Kidney epithelial cell (primary cell): ENCODE results near the gene NKG7. TPM values are rescaled to one million over a fixed set of nuclear protein-coding genes. Genes with fewer than 3 reads are reported as not detected.
"Not testable (repeated sequence)": the region's sequence is repeated elsewhere in the genome, so short reads cannot be mapped to it uniquely, and the experiment has no call there.

Experiments
- DNase-seq: peaks from one replicate; pipeline ENCODE4 v3.0.0-alpha.2; 2010; ENCODE audit warnings: low read depth
- H3K27me3 ChIP-seq: 2 replicates; pipeline ENCODE4 v1.6.0; 2011; ENCODE audit warnings: low read length; ENCODE audit not compliant: control insufficient read depth, insufficient read depth
- H3K36me3 ChIP-seq: 2 replicates; pipeline ENCODE4 v1.5.1; 2011; ENCODE audit warnings: low read length; ENCODE audit not compliant: control insufficient read depth, insufficient read depth
- H3K4me3 ChIP-seq: 2 replicates; pipeline ENCODE4 v1.5.1; 2011; ENCODE audit warnings: low read depth, mild to moderate bottlenecking, control low read depth, low read length
- CTCF ChIP-seq: IDR thresholded peaks from 2 replicates; pipeline ENCODE4 v1.5.1; 2011; ENCODE audit warnings: mild to moderate bottlenecking, moderate library complexity, low read length, control low read depth, inconsistent platforms; ENCODE audit not compliant: insufficient read depth, poor library complexity, severe bottlenecking
- total RNA-seq: library from RNA; depleted of rRNA; stranded (reverse); fragments of >200 nt; gene quantifications from 2 replicates; pipeline ENCODE4 v1.2.3, GENCODE V29; 2015

NKG7 gene
- total RNA-seq, 1 donor from 2014 or later, result not detected

GRCh38 chr19:51399231-51399630 lies 26.8 kb upstream of the NKG7 start:
- TF ChIP-seq CTCF, result no peak

GRCh38 chr19:51398096-51398704 lies 25.7 kb upstream of the NKG7 start:
- peak; percentile 40 for TF ChIP-seq CTCF
- Histone ChIP-seq H3K4me3 (no peak overlapping the region), H3K36me3 (no peaks in the 10 kb centered on the region), H3K27me3 (no peaks in the 10 kb centered on the region)
- no peak for DNase-seq

More at GRCh38 chr19:51399231-51399630, 26.8 kb upstream of the NKG7 start:
- H3K4me3 ChIP-seq, result no peak overlapping the region
- DNase-seq, result no peak
- H3K27me3 ChIP-seq, result no peaks in the 10 kb centered on the region
- no peaks in the 10 kb centered on the region for H3K36me3 ChIP-seq

DNA sequence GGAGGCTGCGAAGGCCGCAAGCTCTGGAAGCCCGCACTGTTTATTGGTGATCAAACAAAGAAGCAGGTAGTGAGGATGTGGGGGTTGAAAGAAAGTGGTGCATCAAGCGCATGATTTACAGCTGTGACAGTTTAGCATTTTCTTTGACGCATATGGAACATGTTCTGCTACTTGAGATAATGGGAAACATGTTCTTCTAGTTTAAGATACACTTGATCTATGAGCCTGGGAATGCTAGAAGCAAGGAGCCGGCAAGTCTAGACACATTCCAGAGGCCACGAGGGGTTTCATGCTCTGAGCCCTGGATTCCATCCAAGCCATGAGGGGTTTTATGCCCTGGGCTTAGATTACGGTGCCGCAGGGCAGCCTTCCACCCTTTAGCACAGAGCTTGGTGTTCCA lies 25.0 kb upstream of the NKG7 start:
- not testable (repeated sequence) for H3K36me3 ChIP-seq, H3K4me3 ChIP-seq, DNase-seq, H3K27me3 ChIP-seq

GRCh38 chr19:51396175-51396574 lies 23.7 kb upstream of the NKG7 start:
- DNase-seq, result no peak
- TF ChIP-seq CTCF, result no peak
- no peaks in the 10 kb centered on the region for H3K27me3 ChIP-seq
- no peak overlapping the region for H3K4me3 ChIP-seq
- H3K36me3 ChIP-seq, result no peaks in the 10 kb centered on the region

DNA sequence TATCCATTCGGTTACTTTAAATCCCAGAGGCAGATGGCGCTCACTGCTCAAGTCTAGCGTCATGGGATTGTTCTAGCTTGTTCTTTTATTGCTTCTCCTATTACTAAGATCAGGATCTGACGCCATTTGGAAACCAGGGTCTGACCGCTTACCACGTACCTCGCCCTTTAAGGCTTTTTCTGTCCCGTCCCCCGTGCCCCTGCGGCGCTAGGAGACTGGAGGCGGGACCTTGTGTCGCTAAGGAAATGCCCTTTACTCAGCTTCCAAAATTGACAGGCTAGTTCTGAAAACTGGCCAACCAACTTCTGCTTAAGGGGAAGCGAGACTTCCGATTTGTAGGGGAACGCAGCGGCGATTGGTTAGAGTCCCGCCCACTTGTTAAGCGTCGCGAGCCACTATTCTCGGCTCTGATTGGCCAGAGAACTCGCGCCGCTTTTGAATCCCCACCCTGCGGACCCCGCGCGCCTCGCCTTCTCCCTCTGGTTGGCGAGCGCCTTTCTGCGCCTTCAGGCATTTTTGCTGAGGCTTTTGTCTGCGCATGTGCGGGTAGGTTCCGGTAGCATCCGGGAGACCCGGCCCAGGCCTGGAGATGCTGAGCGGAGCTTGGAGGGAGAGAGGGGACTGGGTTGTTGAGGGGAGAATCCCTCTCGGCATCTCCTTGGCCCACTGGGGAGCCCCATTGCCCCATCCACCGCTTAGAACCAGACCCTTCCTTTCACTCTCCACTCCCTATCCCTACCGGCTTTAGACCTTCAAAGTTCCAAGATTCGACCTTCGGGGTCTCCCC lies 21.8 kb upstream of the NKG7 start:
- Histone ChIP-seq H3K4me3 (peak overlapping the region; percentile 51), H3K36me3 (no peaks in the 10 kb centered on the region), H3K27me3 (no peaks in the 10 kb centered on the region)
- TF ChIP-seq CTCF, result no peak
- peak; percentile 96 for DNase-seq

GRCh38 chr19:51392701-51393100 lies 20.2 kb upstream of the NKG7 start:
- Histone ChIP-seq H3K4me3 (no peak overlapping the region), H3K27me3 (no peaks in the 10 kb centered on the region), H3K36me3 (no peaks in the 10 kb centered on the region)
- DNase-seq, result no peak
- no peak for TF ChIP-seq CTCF
